Endothelial cell of umbilical vein (primary cell): ENCODE results near the gene ALOX5AP. TPM values are rescaled to one million over a fixed set of nuclear protein-coding genes. Genes with fewer than 3 reads are reported as not detected.

ENCODE experiments used
- BruUV-seq: library from RNA; stranded (reverse); fragments of 400-500 nt; replicated peaks from 2 replicates; lab custom pipeline; 2021; lab: Mats Ljungman, UMichigan
- CTCF ChIA-PET: fragments of 300-600, 350-600 bp; sonication (Branson Sonifier 250); formaldehyde crosslinking; loops from one replicate; lab custom pipeline; 2021; ENCODE audit warnings: antibody characterized with exemption, inconsistent platforms; lab: Charles Lee
- POLR2A ChIA-PET: fragments of 300-600, 350-600 bp; sonication (Branson Sonifier 250); formaldehyde crosslinking; loops from one replicate; lab custom pipeline; 2021; ENCODE audit warnings: antibody characterized with exemption, inconsistent platforms; lab: Charles Lee
- DNase-seq: peaks from one replicate; pipeline ENCODE4 v3.0.0-alpha.2; 2011; ENCODE audit warnings: low read depth, low spot score
- FAIRE-seq: peaks from 2 replicates; lab custom pipeline; 2011; peaks lifted over from hg19 to GRCh38; lab: Jason Lieb, UNC
- H2AFZ ChIP-seq: 2 replicates; pipeline ENCODE4 v1.6.0; 2012; ENCODE audit warnings: low read depth, low read length, control low read depth, inconsistent platforms
- H3K27ac ChIP-seq: 2 replicates; pipeline ENCODE4 v1.5.1; 2011; ENCODE audit warnings: low read depth, mild to moderate bottlenecking, control low read depth, low read length, moderate library complexity; ENCODE audit not compliant: insufficient read depth
- H3K27me3 ChIP-seq, 2 experiments: 2 replicates each; pipeline versions ENCODE4 v1.6.0 to v1.6.1; 2011; ENCODE audit warnings: low read length in 2 of 2, mixed read lengths in 1 of 2; ENCODE audit not compliant: control insufficient read depth in 2 of 2, insufficient read depth in 2 of 2
- H3K36me3 ChIP-seq, 2 experiments: 2 replicates in 1 of 2; 3 replicates in 1 of 2; pipeline ENCODE4 v1.5.1; 2011; ENCODE audit warnings: low read length in 2 of 2, mild to moderate bottlenecking in 1 of 2, moderate library complexity in 1 of 2; ENCODE audit not compliant: control insufficient read depth in 2 of 2, insufficient read depth in 2 of 2; ENCODE audit errors: extremely low read depth in 1 of 2
- H3K4me1 ChIP-seq: 3 replicates; pipeline ENCODE4 v1.5.1; 2011; ENCODE audit warnings: mild to moderate bottlenecking, low read length; ENCODE audit not compliant: control insufficient read depth, insufficient read depth; ENCODE audit errors: extremely low read depth
- H3K4me2 ChIP-seq: 2 replicates; pipeline ENCODE4 v1.6.1; 2011; ENCODE audit warnings: low read length, control low read depth, mixed read lengths; ENCODE audit not compliant: insufficient read depth
- H3K4me3 ChIP-seq, 3 experiments: fragments of 200-600 bp in 1 of 3; sonication (generic), shearing (Covaris generic) in 1 of 3; replicated peaks in 1 of 3; 2 replicates each; pipeline ENCODE4 v1.5.1; 2011 to 2016; ENCODE audit warnings: control low read depth in 3 of 3, low read length in 3 of 3, mild to moderate bottlenecking in 2 of 3, inconsistent platforms in 1 of 3, low read depth in 1 of 3, moderate library complexity in 1 of 3; ENCODE audit not compliant: insufficient read depth in 1 of 3
- H3K79me2 ChIP-seq: 2 replicates; pipeline ENCODE4 v1.6.0; 2012; ENCODE audit warnings: low read length, inconsistent platforms; ENCODE audit not compliant: control insufficient read depth, insufficient read depth
- H3K9ac ChIP-seq: replicated peaks from 2 replicates; pipeline ENCODE3; 2011; ENCODE audit warnings: low read length, control low read depth; ENCODE audit not compliant: insufficient read depth; ENCODE audit errors: extremely low read depth
- H3K9me1 ChIP-seq: replicated peaks from 3 replicates; pipeline ENCODE4 v1.6.0; 2011; ENCODE audit warnings: mild to moderate bottlenecking, low read length; ENCODE audit not compliant: control insufficient read depth, insufficient read depth; ENCODE audit errors: extremely low read depth
- H3K9me3 ChIP-seq: replicated peaks from 2 replicates; pipeline ENCODE4 v1.5.1; 2012; ENCODE audit warnings: low read length, inconsistent platforms; ENCODE audit not compliant: control insufficient read depth, insufficient read depth
- H4K20me1 ChIP-seq: replicated peaks from 2 replicates; pipeline ENCODE3; 2011; ENCODE audit warnings: mild to moderate bottlenecking, low read length; ENCODE audit not compliant: control insufficient read depth, insufficient read depth; ENCODE audit errors: extremely low read depth
- CTCF ChIP-seq, 2 donors: IDR thresholded peaks; 1 replicate in 1 of 2; 2 replicates in 1 of 2; pipeline ENCODE4 v1.5.1; 2011; ENCODE audit warnings: low read length in 2 of 2, mild to moderate bottlenecking in 2 of 2, moderate library complexity in 2 of 2, control low read depth in 1 of 2, inconsistent platforms in 1 of 2, low read depth in 1 of 2; ENCODE audit not compliant: insufficient read depth in 1 of 2; ENCODE audit errors: extremely low read depth in 1 of 2
- EZH2 ChIP-seq: IDR thresholded peaks from 2 replicates; pipeline ENCODE4 v1.6.1; 2012; ENCODE audit warnings: borderline replicate concordance, low read depth, mild to moderate bottlenecking, moderate library complexity, low read length, inconsistent platforms; ENCODE audit not compliant: severe bottlenecking
- FOS ChIP-seq: IDR thresholded peaks from 2 replicates; pipeline ENCODE4 v1.6.1; 2011; ENCODE audit warnings: mild to moderate bottlenecking, low read length, moderate library complexity, borderline replicate concordance; ENCODE audit not compliant: insufficient read depth
- GATA2 ChIP-seq: IDR thresholded peaks from 2 replicates; pipeline ENCODE4 v1.7.0; 2011; ENCODE audit warnings: low read depth, mild to moderate bottlenecking, moderate library complexity, mixed read lengths, low read length; ENCODE audit not compliant: insufficient read length, insufficient read depth
- JUN ChIP-seq: IDR thresholded peaks from 2 replicates; pipeline ENCODE4 v1.6.1; 2011; ENCODE audit warnings: borderline replicate concordance, low read depth; ENCODE audit not compliant: insufficient read length, insufficient read depth
- MAX ChIP-seq: IDR thresholded peaks from 2 replicates; pipeline ENCODE4 v1.6.1; 2011; ENCODE audit not compliant: insufficient read depth, insufficient read length
- MYC ChIP-seq: IDR thresholded peaks from one replicate; pipeline ENCODE4 v1.6.1; 2011; ENCODE audit warnings: mild to moderate bottlenecking, low read depth, low read length
- POLR2A ChIP-seq: IDR thresholded peaks from 2 replicates; pipeline ENCODE4 v1.6.1; 2012; ENCODE audit warnings: low read depth, mild to moderate bottlenecking, control low read depth, low read length
- POLR2AphosphoS5 ChIP-seq: IDR thresholded peaks from 2 replicates; pipeline ENCODE4 v1.6.1; 2012; ENCODE audit warnings: low read depth, mild to moderate bottlenecking, control low read depth, low read length, moderate library complexity; ENCODE audit not compliant: insufficient read depth
- dilution Hi-C: fragments of 300-500 bp; cut with MboI; formaldehyde crosslinking; loops from one replicate; pipeline ENCODE4 v1.15.0; 2019; ENCODE audit warnings: low sequenced_read_pairs; ENCODE audit not compliant: extremely low pct_ligation_motif_present
- intact Hi-C: fragments of 100-400 bp; cut with micrococcal nuclease; formaldehyde crosslinking; loops from one replicate; pipeline ENCODE4 v1.10.0; 2022
- polyA plus RNA-seq, 4 experiments: library from polyadenylated mRNA; depleted of rRNA in 3 of 4; stranded (reverse) in 3 of 4; unstranded in 1 of 4; fragments of >200 nt; gene quantifications; 2 replicates each; pipeline versions ENCODE4 v1.2.1 to v1.2.3, GENCODE V29; 2011 to 2012; ENCODE audit warnings: missing spikeins in 1 of 4
- total RNA-seq: library from RNA; stranded (reverse); gene quantifications from 2 replicates; pipeline ENCODE4 v1.2.3, GENCODE V29; 2021

ALOX5AP gene
- total and polyA plus RNA-seq, 2 donors (not counting 3 experiments of a cell fraction or from before 2014, with no cell fraction given): 1.8 TPM; not detected in 1

GRCh38 chr13:30770929-30771328, 35.6 kb downstream of the ALOX5AP start:
- intact Hi-C loops: no loop called here
- H3K27ac ChIP-seq: no peak overlapping the region
- H3K36me3 ChIP-seq: no peaks in the 10 kb centered on the region
- no peak for DNase-seq
- no peaks in the 10 kb centered on the region for H3K9me1 ChIP-seq
- no peaks in the 10 kb centered on the region for H3K27me3 ChIP-seq
- POLR2A ChIA-PET: no interaction called here
- no peaks in the 10 kb centered on the region for H3K4me1 ChIP-seq
- H4K20me1 ChIP-seq: no peaks in the 10 kb centered on the region
- no peak overlapping the region for H3K4me2 ChIP-seq
- dilution Hi-C loops: no loop called here
- H2AFZ ChIP-seq: no peak overlapping the region
- TF ChIP-seq EZH2 (no peak), GATA2 (no peak), POLR2AphosphoS5 (no peak), POLR2A (no peak), CTCF (IDR thresholded peaks at IDR 0.05; ENCODE audit: extremely low read depth in 1 of 2, insufficient read depth in 1 of 2, low read depth in 1 of 2, low read length in 2 of 2) (no peak), MAX (no peak), MYC (no peak), FOS (no peak), JUN (no peak)
- no peak overlapping the region for H3K9ac ChIP-seq
- no peak for FAIRE-seq
- no peak overlapping the region for H3K4me3 ChIP-seq
- BruUV-seq: no TSS peak
- no peaks in the 10 kb centered on the region for H3K9me3 ChIP-seq
- CTCF ChIA-PET: interaction anchor here (1.0 kb wide), 1 partner anchor 9 kb away, joined by 3 read pairs; no protein-coding TSS in a partner anchor
- no peaks in the 10 kb centered on the region for H3K79me2 ChIP-seq
